Lower leg skin (tissue), 3 donors: ENCODE results near the gene SMG1.

Source experiments
- CTCF ChIP-seq, 3 donors: fragments of 450-650 bp; IDR thresholded peaks; one replicate each; pipeline ENCODE4 v1.5.1; 2016; ENCODE audit warnings: antibody characterized with exemption in 3 of 3, mild to moderate bottlenecking in 3 of 3, moderate library complexity in 2 of 3
- POLR2A ChIP-seq, 2 donors: fragments of 450-650 bp; IDR thresholded peaks; one replicate each; pipeline ENCODE4 v1.6.1; 2016 to 2017; ENCODE audit warnings: antibody characterized with exemption in 2 of 2, mild to moderate bottlenecking in 1 of 2, moderate library complexity in 1 of 2

GRCh38 chr16:18804540-18804939 is 121.7 kb downstream of the SMG1 start:
- TF ChIP-seq CTCF (IDR thresholded peaks at IDR 0.05): no peak
- TF ChIP-seq POLR2A (IDR thresholded peaks at IDR 0.05): no peak
